ENCODE measurements around the gene DOCK10. TPM values are rescaled to one million over a fixed set of nuclear protein-coding genes. Genes with fewer than 3 reads are reported as not detected.
A peak's percentile ranks its signal among the peaks of the same experiment; 100 is the strongest.

DOCK10 gene
- total RNA-seq, 2 experiments from 2014 or later, result 191 to 198 TPM

DNA sequence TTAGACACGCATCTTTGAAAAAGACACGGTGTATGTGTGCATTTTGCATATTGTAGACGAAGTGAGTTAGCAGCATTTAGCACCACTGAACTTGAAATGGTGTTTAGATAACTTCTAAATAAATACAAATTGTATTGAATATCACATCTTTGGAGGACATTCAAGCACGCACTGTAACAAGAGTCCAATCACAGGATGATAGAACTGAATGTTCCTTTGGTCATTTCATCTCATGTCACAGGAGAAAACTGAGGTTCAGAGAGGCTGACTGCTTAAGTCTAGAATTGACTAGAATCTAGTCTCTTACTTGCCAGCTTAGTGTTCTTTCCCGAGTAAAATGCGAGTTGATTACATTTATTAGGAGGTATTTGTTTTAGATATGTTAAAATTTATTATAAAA lies 206.9 kb downstream of the DOCK10 start:
- no peak for ATAC-seq
- intact Hi-C loops (cut with micrococcal nuclease), result no loop called here
- H3K36me3 Mint-ChIP-seq (ENCODE audit: low read depth), result peaks cover 66% of the 10 kb centered on the region
- H3K4me1 Mint-ChIP-seq (ENCODE audit: low read depth), result no peaks in the 10 kb centered on the region
- no peak overlapping the region for H3K4me3 Mint-ChIP-seq
- CTCF ChIA-PET, result no interaction called here
- no peak overlapping the region for H3K27ac Mint-ChIP-seq
- TF ChIP-seq CTCF (IDR thresholded peaks at IDR 0.05), result no peak
- peaks cover 4% of the 10 kb centered on the region for H3K9me3 Mint-ChIP-seq
- no peaks in the 10 kb centered on the region for H3K27me3 Mint-ChIP-seq
- POLR2A ChIA-PET, result interaction anchor here (0.6 to 1.4 kb wide), 2 partner anchors 13 to 219 kb away, joined by 3 to 4 read pairs; no protein-coding TSS in a partner anchor
- no peak for DNase-seq

DNA sequence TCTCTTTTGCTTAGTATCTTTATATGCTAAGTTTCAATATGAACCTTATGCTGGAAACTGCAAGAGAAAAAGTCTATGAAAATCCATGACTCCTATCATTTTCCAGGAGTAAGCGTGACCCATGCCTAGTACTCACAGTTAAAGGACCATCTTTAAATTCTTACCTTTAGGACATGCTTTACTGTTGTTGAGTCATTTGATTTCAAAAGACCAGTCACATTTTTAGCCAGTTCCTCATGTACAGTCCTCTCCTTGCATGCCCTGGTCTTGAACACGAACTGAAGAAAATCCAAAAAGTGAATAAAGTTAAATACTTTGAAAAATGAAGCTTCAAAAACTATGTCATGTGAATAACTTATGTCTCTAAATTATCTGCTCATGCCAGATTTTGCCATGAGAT lies 208.3 kb downstream of the DOCK10 start:
- no peaks in the 10 kb centered on the region for H3K4me1 Mint-ChIP-seq (ENCODE audit: low read depth)
- no peak for TF ChIP-seq CTCF (IDR thresholded peaks at IDR 0.05)
- H3K4me3 Mint-ChIP-seq, result no peak overlapping the region
- POLR2A ChIA-PET, result interaction anchor here (0.6 to 1.4 kb wide), 3 partner anchors 14 to 164 kb away, joined by 3 read pairs; no protein-coding TSS in a partner anchor
- CTCF ChIA-PET, result interaction anchor here (1.6 kb wide), 1 partner anchor 175 kb away, joined by 3 read pairs; no protein-coding TSS in a partner anchor
- no peak overlapping the region for H3K27ac Mint-ChIP-seq
- intact Hi-C loops (cut with micrococcal nuclease), result no loop called here
- H3K9me3 Mint-ChIP-seq, result no peaks in the 10 kb centered on the region
- H3K27me3 Mint-ChIP-seq, result no peaks in the 10 kb centered on the region
- peaks cover 62% of the 10 kb centered on the region for H3K36me3 Mint-ChIP-seq (ENCODE audit: low read depth)
- ATAC-seq (no peak), DNase-seq (no peak)

- TF ChIP-seq CTCF (IDR thresholded peaks at IDR 0.05), result no peak
- intact Hi-C loops (cut with micrococcal nuclease), result no loop called here
- Mint-ChIP-seq H3K4me3 (no peak overlapping the region), H3K9me3 (no peaks in the 10 kb centered on the region), H3K4me1 (ENCODE audit: low read depth) (no peaks in the 10 kb centered on the region), H3K36me3 (ENCODE audit: low read depth) (peaks cover 62% of the 10 kb centered on the region), H3K27ac (no peak overlapping the region), H3K27me3 (no peaks in the 10 kb centered on the region)
- ChIA-PET POLR2A (no interaction called here), CTCF (interaction anchor here (0.8 to 1.4 kb wide), 3 partner anchors 21 to 170 kb away, joined by 3 read pairs; no protein-coding TSS in a partner anchor)
- no peak for ATAC-seq
- DNase-seq, result no peak
These were observed 210.1 kb downstream of the DOCK10 start for GRCh38 chr2:224832207-224832606.

DNA sequence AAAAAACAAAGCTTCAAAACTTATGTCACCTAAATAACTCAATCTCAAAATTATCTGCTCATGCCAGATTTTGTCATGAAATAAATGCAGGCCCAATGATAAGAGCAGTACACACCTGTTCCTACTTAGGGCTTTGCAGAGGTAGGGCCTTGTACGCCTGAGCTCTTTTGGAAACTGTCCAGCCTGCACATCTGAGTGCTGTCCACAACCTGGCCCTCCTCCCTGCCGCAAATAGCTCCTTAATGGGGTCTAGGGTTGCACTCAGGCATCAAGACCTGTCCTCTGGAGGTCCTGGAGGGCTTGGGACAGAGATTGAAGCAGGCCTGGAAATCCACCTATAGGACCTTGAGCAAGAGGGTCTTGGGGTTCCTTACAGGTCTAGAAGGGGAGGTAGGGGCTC lies 210.7 kb downstream of the DOCK10 start:
- H3K27ac Mint-ChIP-seq, result no peak overlapping the region
- H3K4me3 Mint-ChIP-seq, result no peak overlapping the region
- no peak for TF ChIP-seq CTCF (IDR thresholded peaks at IDR 0.05)
- H3K27me3 Mint-ChIP-seq, result no peaks in the 10 kb centered on the region
- H3K36me3 Mint-ChIP-seq (ENCODE audit: low read depth), result peaks cover 63% of the 10 kb centered on the region
- DNase-seq (no peak), ATAC-seq (no peak)
- H3K9me3 Mint-ChIP-seq, result no peaks in the 10 kb centered on the region
- intact Hi-C loops (cut with micrococcal nuclease), result no loop called here
- ChIA-PET POLR2A (interaction anchor here (0.8 kb wide), 1 partner anchor 209 kb away, joined by 3 read pairs; no protein-coding TSS in a partner anchor), CTCF (interaction anchor here (1.1 to 1.4 kb wide), 4 partner anchors 10 to 170 kb away, joined by 3 to 4 read pairs (median 3); no protein-coding TSS in a partner anchor)
- no peaks in the 10 kb centered on the region for H3K4me1 Mint-ChIP-seq (ENCODE audit: low read depth)

- Mint-ChIP-seq H3K4me3 (no peak overlapping the region), H3K4me1 (ENCODE audit: low read depth) (peaks cover 8% of the 10 kb centered on the region), H3K36me3 (ENCODE audit: low read depth) (peaks cover 64% of the 10 kb centered on the region), H3K9me3 (no peaks in the 10 kb centered on the region), H3K27me3 (no peaks in the 10 kb centered on the region), H3K27ac (peak overlapping the region; percentile 57)
- intact Hi-C loops (cut with micrococcal nuclease), result no loop called here
- ATAC-seq (peak; percentile 20), DNase-seq (no peak)
- ChIA-PET CTCF (interaction anchor here (0.8 to 1.6 kb wide), 5 partner anchors 11 to 42 kb away, joined by 3 to 5 read pairs (median 3); no protein-coding TSS in a partner anchor), POLR2A (interaction anchor here (0.7 kb wide), 1 partner anchor 10 kb away, joined by 4 read pairs; no protein-coding TSS in a partner anchor)
- no peak for TF ChIP-seq CTCF (IDR thresholded peaks at IDR 0.05)
These were observed 221.8 kb downstream of the DOCK10 start for GRCh38 chr2:224820283-224820991.

Data from activated CD8-positive, alpha-beta T cell treated with anti-CD3 and anti-CD28 coated beads for 36 hours (primary cell).